Ishikawa (cell line): ENCODE measurements around the gene CNN2.

Source experiments
- CEBPB ChIP-seq: IDR thresholded peaks from 2 replicates; pipeline ENCODE4 v1.6.1; 2012
- EGR1 ChIP-seq: IDR thresholded peaks from 2 replicates; pipeline ENCODE4 v1.6.1; 2012
- EP300 ChIP-seq: IDR thresholded peaks from 2 replicates; pipeline ENCODE4 v1.6.1; 2012; ENCODE audit warnings: borderline replicate concordance
- FOXM1 ChIP-seq: IDR thresholded peaks from 2 replicates; pipeline ENCODE4 v1.6.1; 2012; ENCODE audit warnings: low read depth, borderline replicate concordance
- NFIC ChIP-seq: IDR thresholded peaks from 2 replicates; pipeline ENCODE4 v1.6.1; 2012
- RAD21 ChIP-seq: IDR thresholded peaks from 2 replicates; pipeline ENCODE4 v1.6.1; 2012; ENCODE audit warnings: low read depth
- REST ChIP-seq: IDR thresholded peaks from 2 replicates; pipeline ENCODE4 v1.6.1; 2012; ENCODE audit warnings: low read depth, mild to moderate bottlenecking
- TCF12 ChIP-seq: IDR thresholded peaks from 2 replicates; pipeline ENCODE4 v1.6.1; 2012; ENCODE audit warnings: low read depth
- TEAD4 ChIP-seq: IDR thresholded peaks from 2 replicates; pipeline ENCODE4 v1.6.1; 2012
- YY1 ChIP-seq: IDR thresholded peaks from 2 replicates; pipeline ENCODE4 v1.6.1; 2012; ENCODE audit warnings: low read depth
- ZBTB7A ChIP-seq: IDR thresholded peaks from 2 replicates; pipeline ENCODE4 v1.6.1; 2012; ENCODE audit warnings: low read depth

DNA sequence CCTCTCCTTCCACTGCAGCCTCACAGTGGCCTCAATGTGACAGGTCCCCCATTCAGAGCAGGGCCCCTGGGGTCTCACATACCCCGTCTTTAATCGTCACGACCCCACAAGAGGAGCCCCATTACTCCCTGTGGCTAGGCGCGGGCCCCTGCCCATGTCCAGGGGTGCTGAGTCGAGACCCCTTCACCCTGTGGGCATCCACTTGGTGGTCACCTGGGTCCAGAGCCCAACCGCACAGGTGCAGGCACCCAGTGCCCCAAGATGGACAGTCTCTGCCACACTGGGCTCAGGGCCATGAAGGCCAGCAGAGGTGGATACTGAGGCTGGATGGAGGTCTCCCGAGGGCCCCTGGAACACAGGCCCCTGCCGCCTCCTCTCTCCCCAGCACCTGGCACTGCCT, 8.5 kb upstream of the CNN2 start:
- TF ChIP-seq REST = no peak
- TF ChIP-seq TEAD4 = no peak
- TF ChIP-seq RAD21 = no peak
- TF ChIP-seq EGR1 = no peak
- no peak for TF ChIP-seq EP300
- no peak for TF ChIP-seq YY1
- TF ChIP-seq CEBPB = no peak
- no peak for TF ChIP-seq NFIC
- TF ChIP-seq TCF12 = no peak
- TF ChIP-seq FOXM1 = no peak
- TF ChIP-seq ZBTB7A = no peak
